Epithelial cell of proximal tubule (primary cell): Measurements from ENCODE around the gene MRPL48. TPM values are rescaled to one million over a fixed set of nuclear protein-coding genes. Genes with fewer than 3 reads are reported as not detected.

Experiments
- DNase-seq: peaks from one replicate; pipeline ENCODE4 v3.0.0-alpha.2; 2011; ENCODE audit warnings: low read depth
- H3K4me3 ChIP-seq: 2 replicates; pipeline ENCODE4 v1.5.1; 2011; ENCODE audit warnings: low read depth, mild to moderate bottlenecking, low read length
- total RNA-seq: library from RNA; depleted of rRNA; stranded (reverse); fragments of >200 nt; gene quantifications from 2 replicates; pipeline ENCODE4 v1.2.3, GENCODE V29; 2015
- TF ChIP-seq, protein P1 (sequence below): conservative IDR thresholded peaks from 2 replicates; pipeline ENCODE4 v1.5.1; 2012; ENCODE audit warnings: low read depth, mild to moderate bottlenecking, low read length

Gene MRPL48
- total RNA-seq, 1 donor from 2014 or later, result 49.4 TPM

DNA sequence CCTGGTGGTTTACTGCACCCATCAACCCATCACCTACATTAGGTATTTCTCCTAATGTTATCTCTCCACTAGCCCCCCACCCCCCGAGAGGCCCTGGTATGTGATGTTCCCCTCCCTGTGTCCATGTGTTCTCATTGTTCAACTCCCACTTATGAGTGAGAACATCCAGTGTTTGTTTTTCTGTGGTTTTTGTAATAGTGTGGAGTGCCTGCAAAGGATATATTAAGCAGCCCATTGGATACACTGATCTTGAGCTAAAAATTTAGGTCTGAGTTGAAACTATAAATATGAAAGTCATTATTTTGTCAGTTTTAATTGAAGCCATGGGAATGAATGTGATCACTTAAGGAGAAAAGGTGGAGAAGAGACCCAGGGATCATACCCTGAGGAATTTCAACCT is 23.0 kb downstream of the MRPL48 start:
- TF ChIP-seq, protein P1, sequence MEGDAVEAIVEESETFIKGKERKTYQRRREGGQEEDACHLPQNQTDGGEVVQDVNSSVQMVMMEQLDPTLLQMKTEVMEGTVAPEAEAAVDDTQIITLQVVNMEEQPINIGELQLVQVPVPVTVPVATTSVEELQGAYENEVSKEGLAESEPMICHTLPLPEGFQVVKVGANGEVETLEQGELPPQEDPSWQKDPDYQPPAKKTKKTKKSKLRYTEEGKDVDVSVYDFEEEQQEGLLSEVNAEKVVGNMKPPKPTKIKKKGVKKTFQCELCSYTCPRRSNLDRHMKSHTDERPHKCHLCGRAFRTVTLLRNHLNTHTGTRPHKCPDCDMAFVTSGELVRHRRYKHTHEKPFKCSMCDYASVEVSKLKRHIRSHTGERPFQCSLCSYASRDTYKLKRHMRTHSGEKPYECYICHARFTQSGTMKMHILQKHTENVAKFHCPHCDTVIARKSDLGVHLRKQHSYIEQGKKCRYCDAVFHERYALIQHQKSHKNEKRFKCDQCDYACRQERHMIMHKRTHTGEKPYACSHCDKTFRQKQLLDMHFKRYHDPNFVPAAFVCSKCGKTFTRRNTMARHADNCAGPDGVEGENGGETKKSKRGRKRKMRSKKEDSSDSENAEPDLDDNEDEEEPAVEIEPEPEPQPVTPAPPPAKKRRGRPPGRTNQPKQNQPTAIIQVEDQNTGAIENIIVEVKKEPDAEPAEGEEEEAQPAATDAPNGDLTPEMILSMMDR, result no peak
- no peak overlapping the region for H3K4me3 ChIP-seq
- no peak for DNase-seq

DNA sequence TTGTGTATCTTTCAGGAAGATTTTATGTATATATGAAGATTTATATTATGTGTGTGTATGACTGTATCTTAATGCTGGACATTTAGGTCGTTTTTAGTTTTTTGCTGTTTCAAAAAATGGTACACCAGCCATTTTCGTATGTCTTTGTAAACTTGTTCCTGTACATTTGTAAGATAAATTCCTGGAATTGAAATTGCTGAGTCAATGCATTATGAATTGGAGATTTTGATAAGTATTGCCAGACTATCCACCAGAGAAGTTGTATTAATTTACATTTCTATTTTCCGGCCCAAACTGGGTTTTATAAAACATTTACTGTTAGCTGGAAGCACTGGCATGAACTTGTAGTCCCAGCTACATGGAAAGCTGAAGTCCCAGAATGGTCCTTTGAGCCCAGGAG is 24.6 kb downstream of the MRPL48 start:
- TF ChIP-seq, protein P1, result no peak
- no peak for DNase-seq
- no peak overlapping the region for H3K4me3 ChIP-seq

DNA sequence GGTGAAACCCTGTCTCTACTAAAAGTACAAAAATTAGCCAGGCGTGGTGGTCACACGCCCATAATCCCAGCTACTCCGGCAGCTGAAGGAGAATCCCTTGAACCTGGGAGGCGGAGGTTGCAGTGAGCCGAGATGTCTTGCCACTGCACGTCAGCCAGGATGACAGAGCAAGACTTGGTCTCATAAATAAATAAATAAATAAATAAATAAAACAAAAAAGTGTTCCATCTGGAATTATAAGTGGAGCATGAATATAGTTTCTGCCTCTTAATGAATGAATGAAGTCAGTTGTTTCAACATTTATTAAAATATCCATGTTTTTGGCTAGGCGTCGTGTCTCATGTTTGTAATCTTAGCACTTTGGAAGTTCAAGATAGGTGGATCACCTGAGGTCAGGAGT is 27.1 kb downstream of the MRPL48 start:
- DNase-seq, result no peak
- H3K4me3 ChIP-seq, result no peak overlapping the region
- TF ChIP-seq, protein P1, result no peak

DNA sequence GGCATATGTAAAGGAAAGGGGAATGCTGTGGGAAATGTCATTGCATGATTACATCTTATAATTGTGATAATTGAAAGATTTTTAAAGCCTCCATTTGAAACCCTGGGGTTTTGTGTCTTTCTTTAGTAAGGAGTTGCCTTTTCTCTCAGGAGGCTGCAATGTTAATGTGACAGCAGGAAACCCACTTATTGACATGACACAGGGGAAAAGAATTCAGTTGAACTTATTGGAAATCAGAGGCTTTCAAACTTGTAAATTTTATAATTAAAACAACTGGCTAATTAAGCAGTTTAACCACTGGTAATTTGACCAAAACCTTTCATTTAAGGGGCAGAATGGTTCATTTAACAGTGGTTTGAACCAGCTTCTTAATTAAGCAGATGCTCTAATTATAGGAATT is 31.2 kb downstream of the MRPL48 start:
- H3K4me3 ChIP-seq, result no peak overlapping the region
- TF ChIP-seq, protein P1, result no peak
- no peak for DNase-seq

DNA sequence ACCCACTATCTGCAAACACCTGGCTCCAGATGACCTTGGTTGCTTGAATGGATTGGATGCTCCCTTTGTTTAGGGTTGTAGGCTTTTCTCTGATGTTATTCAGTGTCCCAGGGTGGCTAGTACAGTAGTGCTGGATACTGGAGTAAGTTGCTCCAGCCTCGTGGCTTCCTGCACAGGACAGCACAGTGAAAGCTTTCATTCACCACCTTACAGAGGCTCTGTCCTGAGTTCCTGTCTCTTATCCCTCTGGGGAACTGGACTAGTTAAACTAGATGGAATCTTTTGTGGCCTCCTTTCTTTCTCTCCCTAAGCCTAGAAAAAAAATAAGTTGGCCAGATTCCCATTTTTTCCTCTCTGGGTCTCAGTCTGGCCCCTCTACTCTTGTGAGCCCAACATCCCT is 42.6 kb downstream of the MRPL48 start:
- DNase-seq, result no peak
- H3K4me3 ChIP-seq, result no peak overlapping the region
- TF ChIP-seq, protein P1, result no peak

DNA sequence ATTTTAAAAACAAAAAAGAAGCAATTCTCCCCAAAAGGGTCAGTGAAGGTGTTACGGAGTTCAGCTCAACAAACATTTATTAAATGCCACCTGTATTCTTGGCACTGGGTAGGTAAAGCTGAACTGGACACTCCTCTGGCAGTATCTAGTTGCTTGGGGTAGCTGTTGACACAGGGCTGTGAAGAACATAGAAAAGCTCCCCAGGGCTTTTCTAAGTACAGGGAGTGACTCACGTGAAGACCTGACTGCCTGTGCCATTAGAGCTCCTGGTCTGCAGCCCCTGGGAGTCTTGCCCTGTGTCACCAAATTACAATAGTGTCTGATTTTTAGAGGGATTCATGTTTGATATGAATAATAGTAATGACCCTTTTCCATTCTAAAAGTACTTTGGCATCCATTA is 45.4 kb downstream of the MRPL48 start:
- DNase-seq, result no peak
- TF ChIP-seq, protein P1, result no peak
- H3K4me3 ChIP-seq, result no peak overlapping the region

DNA sequence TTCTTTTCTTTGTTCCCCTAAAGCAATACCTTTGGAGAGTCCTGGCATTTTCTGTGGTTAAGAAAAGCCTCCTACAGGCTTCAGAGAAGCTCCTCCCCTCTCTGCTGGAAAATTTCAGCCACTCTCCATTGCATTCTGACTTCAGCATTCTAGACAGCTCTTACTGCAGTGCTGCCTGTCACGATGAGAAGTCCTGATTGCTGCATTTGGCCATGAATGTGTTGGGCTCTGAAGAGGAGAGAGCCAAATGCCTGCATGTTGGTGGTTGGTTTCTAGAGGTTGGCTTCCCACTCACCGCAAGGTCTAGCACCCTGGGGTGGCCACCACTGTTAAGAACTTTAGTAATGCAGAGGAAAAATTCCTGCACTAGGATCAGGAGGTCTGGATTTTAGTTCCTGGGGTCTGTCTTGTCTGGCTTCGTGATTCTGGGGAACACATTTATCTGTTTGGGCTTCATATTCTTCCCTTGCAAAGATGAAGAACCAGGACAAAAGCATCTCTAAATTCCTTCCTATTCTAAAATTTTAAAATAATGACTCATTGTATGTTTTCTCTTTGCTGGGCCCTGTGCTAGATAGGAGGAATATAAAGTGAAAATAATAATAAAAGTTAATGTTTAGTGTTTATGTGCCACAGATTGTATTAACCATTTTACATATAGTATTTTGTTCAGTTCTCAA is 50.9 kb downstream of the MRPL48 start:
- peak; percentile 10 for DNase-seq
- TF ChIP-seq, protein P1, result no peak
- H3K4me3 ChIP-seq, result no peak overlapping the region
